PC-3 (cell line): Measurements from ENCODE around the gene CCDC92. TPM values are rescaled to one million over a fixed set of nuclear protein-coding genes. Genes with fewer than 3 reads are reported as not detected.

Experiments
- ATAC-seq: fragments of 200-7000 bp; cut with Tn5 transposase; 2 replicates; pipeline ENCODE4 v1.9.1; 2020; ENCODE audit warnings: mild to moderate bottlenecking, moderate library complexity
- BruUV-seq: library from RNA; stranded (reverse); fragments of 400-500 nt; replicated peaks from 2 replicates; lab custom pipeline; 2021; lab: Mats Ljungman, UMichigan
- CTCF ChIA-PET: fragments of 300-600 bp; sonication (Branson Sonifier 250); formaldehyde crosslinking; loops from one replicate; lab custom pipeline; 2022; ENCODE audit warnings: antibody characterized with exemption; lab: Charles Lee
- POLR2A ChIA-PET: fragments of 300-600 bp; sonication (Branson Sonifier 250); formaldehyde crosslinking; loops from one replicate; lab custom pipeline; 2022; ENCODE audit warnings: antibody characterized with exemption; ENCODE audit not compliant: unreplicated experiment; lab: Charles Lee
- DNase-seq: peaks from one replicate; pipeline ENCODE4 v3.0.0-alpha.2; 2015
- H2AFZ ChIP-seq: fragments of 300-600 bp; sonication (generic); 2 replicates; pipeline ENCODE4 v1.6.0; 2016; ENCODE audit warnings: antibody characterized with exemption, low read length
- H3F3A ChIP-seq: fragments of 300-600 bp; sonication (generic); one replicate; pipeline ENCODE4 v1.6.0; 2017; ENCODE audit warnings: antibody characterized with exemption, low read length, control low read depth, mild to moderate bottlenecking; ENCODE audit not compliant: unreplicated experiment
- H3K27ac ChIP-seq: fragments of 300-600 bp; sonication (generic); 2 replicates; pipeline ENCODE4 v1.5.1; 2016; ENCODE audit warnings: mild to moderate bottlenecking, low read length
- H3K27me3 ChIP-seq: fragments of 300-600 bp; sonication (generic); 2 replicates; pipeline ENCODE4 v1.6.1; 2016; ENCODE audit warnings: low read length, mixed read lengths
- H3K36me3 ChIP-seq: fragments of 300-600 bp; sonication (generic); 2 replicates; pipeline ENCODE4 v1.6.1; 2016; ENCODE audit warnings: low read depth, mixed run types, low read length, mixed read lengths
- H3K4me1 ChIP-seq: fragments of 300-600 bp; sonication (generic); 2 replicates; pipeline ENCODE4 v1.5.1; 2016; ENCODE audit warnings: low read length; ENCODE audit not compliant: insufficient read depth
- H3K4me2 ChIP-seq: fragments of 300-600 bp; sonication (generic); 2 replicates; pipeline ENCODE4 v1.6.0; 2016; ENCODE audit warnings: low read length
- H3K4me3 ChIP-seq: fragments of 300-600 bp; sonication (generic); 2 replicates; pipeline ENCODE4 v1.5.1; 2016; ENCODE audit warnings: mild to moderate bottlenecking, low read length, mixed read lengths
- H3K79me2 ChIP-seq: fragments of 300-600 bp; sonication (generic); 2 replicates; pipeline ENCODE4 v1.6.1; 2017; ENCODE audit warnings: low read length, mixed read lengths
- H3K9ac ChIP-seq: fragments of 300-600 bp; sonication (generic); 2 replicates; pipeline ENCODE4 v1.6.0; 2016; ENCODE audit warnings: mild to moderate bottlenecking, low read length
- H3K9me2 ChIP-seq: fragments of 300-600 bp; sonication (generic); replicated peaks from 2 replicates; pipeline ENCODE4 v1.6.1; 2016; ENCODE audit warnings: mixed run types, low read length, mixed read lengths
- H3K9me3 ChIP-seq: fragments of 300-600 bp; sonication (generic); 2 replicates; pipeline ENCODE4 v1.6.1; 2016; ENCODE audit warnings: low read length, mixed read lengths
- H4K20me1 ChIP-seq: fragments of 300-600 bp; sonication (generic); 2 replicates; pipeline ENCODE4 v1.6.1; 2016; ENCODE audit warnings: low read length, mixed read lengths
- EZH2 ChIP-seq: fragments of 300-600 bp; sonication (generic); IDR thresholded peaks from one replicate; pipeline ENCODE4 v1.6.1; 2017; ENCODE audit warnings: antibody characterized with exemption, mild to moderate bottlenecking, low read length; ENCODE audit not compliant: unreplicated experiment
- EZH2phosphoT487 ChIP-seq: fragments of 300-600 bp; sonication (generic); IDR thresholded peaks from 2 replicates; pipeline ENCODE4 v1.6.1; 2018; ENCODE audit warnings: mild to moderate bottlenecking, antibody characterized with exemption, low read length, borderline replicate concordance
- intact Hi-C: fragments of 100-400 bp; cut with micrococcal nuclease; formaldehyde crosslinking; loops from 2 replicates; pipeline ENCODE4 v1.9.0; 2023
- total RNA-seq: library from RNA; depleted of rRNA; stranded (reverse); fragments of >200 nt; gene quantifications from 2 replicates; pipeline ENCODE4 v1.2.3, GENCODE V29; 2014
- TF ChIP-seq, protein P1 (sequence below): fragments of 300-600 bp; sonication (generic); conservative IDR thresholded peaks from 2 replicates; pipeline ENCODE4 v1.5.1; 2017; ENCODE audit warnings: antibody characterized with exemption, low read depth, mild to moderate bottlenecking, low read length

Gene CCDC92
- total RNA-seq, 1 experiment from 2014 or later: 9.6 TPM

GRCh38 chr12:123937707-123938591, 34.7 kb downstream of the CCDC92 start:
- Histone ChIP-seq H3F3A (no peaks in the 10 kb centered on the region), H3K9me2 (no peaks in the 10 kb centered on the region), H3K36me3 (peaks cover 8% of the 10 kb centered on the region; the same call in 1 of the 2 replicates), H3K27ac (no peak overlapping the region), H3K9me3 (peaks cover 6% of the 10 kb centered on the region; the same call in 1 of the 2 replicates), H3K9ac (no peak overlapping the region), H3K79me2 (no peaks in the 10 kb centered on the region), H4K20me1 (no peaks in the 10 kb centered on the region), H3K4me3 (no peak overlapping the region), H3K4me1 (peaks cover 13% of the 10 kb centered on the region), H3K27me3 (no peaks in the 10 kb centered on the region), H2AFZ (no peak overlapping the region), H3K4me2 (no peak overlapping the region)
- DNase-seq (no peak), ATAC-seq (no peak)
- TF ChIP-seq, protein P1, sequence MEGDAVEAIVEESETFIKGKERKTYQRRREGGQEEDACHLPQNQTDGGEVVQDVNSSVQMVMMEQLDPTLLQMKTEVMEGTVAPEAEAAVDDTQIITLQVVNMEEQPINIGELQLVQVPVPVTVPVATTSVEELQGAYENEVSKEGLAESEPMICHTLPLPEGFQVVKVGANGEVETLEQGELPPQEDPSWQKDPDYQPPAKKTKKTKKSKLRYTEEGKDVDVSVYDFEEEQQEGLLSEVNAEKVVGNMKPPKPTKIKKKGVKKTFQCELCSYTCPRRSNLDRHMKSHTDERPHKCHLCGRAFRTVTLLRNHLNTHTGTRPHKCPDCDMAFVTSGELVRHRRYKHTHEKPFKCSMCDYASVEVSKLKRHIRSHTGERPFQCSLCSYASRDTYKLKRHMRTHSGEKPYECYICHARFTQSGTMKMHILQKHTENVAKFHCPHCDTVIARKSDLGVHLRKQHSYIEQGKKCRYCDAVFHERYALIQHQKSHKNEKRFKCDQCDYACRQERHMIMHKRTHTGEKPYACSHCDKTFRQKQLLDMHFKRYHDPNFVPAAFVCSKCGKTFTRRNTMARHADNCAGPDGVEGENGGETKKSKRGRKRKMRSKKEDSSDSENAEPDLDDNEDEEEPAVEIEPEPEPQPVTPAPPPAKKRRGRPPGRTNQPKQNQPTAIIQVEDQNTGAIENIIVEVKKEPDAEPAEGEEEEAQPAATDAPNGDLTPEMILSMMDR: no peak
- TF ChIP-seq EZH2 (no peak), EZH2phosphoT487 (no peak)
- BruUV-seq: no TSS peak
- ChIA-PET CTCF (no interaction called here), POLR2A (no interaction called here)
- intact Hi-C loops: no loop called here

DNA sequence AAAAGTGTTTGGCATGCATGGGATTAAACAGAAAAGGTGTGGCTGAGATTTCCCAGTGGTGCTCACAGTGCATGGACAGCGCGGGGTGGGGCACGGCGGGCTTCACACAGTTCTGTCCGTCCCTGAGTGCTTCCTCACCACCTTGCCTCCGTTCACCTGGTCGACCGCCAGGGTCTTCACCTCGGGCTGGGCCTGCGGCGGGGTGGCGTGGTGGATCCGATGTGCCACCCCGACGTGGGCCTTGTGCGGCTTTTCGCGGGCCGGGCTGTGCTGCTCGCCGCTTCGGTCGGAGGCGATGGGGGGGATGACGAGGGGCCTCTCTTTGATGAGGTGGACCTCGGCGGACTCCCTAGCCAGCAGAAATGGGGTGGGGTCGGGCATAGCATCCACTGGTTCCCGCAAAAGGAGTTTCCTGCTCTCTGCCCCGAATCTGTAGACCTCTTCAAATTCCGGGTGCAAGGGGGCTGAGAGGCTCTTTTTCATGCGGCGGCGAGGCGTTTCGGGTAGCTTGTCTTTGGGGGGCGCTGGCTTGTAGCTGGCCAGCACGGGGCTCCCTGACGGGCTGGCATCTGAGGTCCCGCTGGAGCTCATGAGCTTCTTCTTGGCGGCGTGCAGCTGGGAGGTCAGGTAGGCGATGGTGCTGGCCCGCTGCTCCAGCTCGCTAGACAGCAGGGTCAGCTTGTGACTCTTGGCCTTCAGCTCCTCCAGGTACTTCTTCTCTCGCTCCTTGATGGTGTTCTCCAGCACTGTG, 35.5 kb downstream of the CCDC92 start:
- peaks cover 8% of the 10 kb centered on the region; the same call in 1 of the 2 replicates for H3K36me3 ChIP-seq
- H3K27me3 ChIP-seq: no peaks in the 10 kb centered on the region
- ChIA-PET POLR2A (no interaction called here), CTCF (no interaction called here)
- no TSS peak for BruUV-seq
- H3K9me2 ChIP-seq: no peaks in the 10 kb centered on the region
- no peak overlapping the region for H3K4me3 ChIP-seq
- H3F3A ChIP-seq: no peaks in the 10 kb centered on the region
- DNase-seq (no peak), ATAC-seq (no peak)
- no peak overlapping the region for H3K4me2 ChIP-seq
- H3K9ac ChIP-seq: no peak overlapping the region
- no peaks in the 10 kb centered on the region for H4K20me1 ChIP-seq
- TF ChIP-seq, protein P1: no peak
- TF ChIP-seq EZH2phosphoT487 (no peak), EZH2 (no peak)
- no peaks in the 10 kb centered on the region for H3K79me2 ChIP-seq
- H2AFZ ChIP-seq: no peak overlapping the region
- no peak overlapping the region for H3K27ac ChIP-seq
- peaks cover 6% of the 10 kb centered on the region; the same call in 1 of the 2 replicates for H3K9me3 ChIP-seq
- peaks cover 5% of the 10 kb centered on the region; the same call in 1 of the 2 replicates for H3K4me1 ChIP-seq
- intact Hi-C loops: no loop called here
